ENCODE measurements around the gene CD24.
"Not testable (repeated sequence)": the region's sequence is repeated elsewhere in the genome, so short reads cannot be mapped to it uniquely, and the experiment has no call there.

Gene CD24

DNA sequence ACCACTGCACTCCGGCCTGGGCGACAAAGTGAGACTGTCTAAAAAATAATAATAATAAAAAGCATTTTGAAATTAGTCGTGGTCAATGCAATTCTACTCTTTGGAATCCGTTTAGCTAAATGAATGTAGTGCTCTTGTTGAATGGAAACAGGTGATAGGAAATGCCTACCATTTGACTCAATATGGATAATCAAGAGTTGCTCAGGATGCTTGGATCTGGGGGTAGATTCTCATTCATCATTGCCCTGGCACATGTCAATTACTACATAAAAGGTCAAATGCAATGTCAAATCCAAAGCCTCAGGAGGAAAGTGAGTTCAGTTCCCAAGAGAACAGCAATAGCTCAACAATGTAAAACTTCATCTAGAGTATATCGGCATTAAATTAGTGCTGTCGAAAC, 3.8 kb downstream of the CD24 start:
- in situ Hi-C loops (cut with HindIII; ENCODE audit: low sequenced_read_pairs), result not testable (repeated sequence)

DNA sequence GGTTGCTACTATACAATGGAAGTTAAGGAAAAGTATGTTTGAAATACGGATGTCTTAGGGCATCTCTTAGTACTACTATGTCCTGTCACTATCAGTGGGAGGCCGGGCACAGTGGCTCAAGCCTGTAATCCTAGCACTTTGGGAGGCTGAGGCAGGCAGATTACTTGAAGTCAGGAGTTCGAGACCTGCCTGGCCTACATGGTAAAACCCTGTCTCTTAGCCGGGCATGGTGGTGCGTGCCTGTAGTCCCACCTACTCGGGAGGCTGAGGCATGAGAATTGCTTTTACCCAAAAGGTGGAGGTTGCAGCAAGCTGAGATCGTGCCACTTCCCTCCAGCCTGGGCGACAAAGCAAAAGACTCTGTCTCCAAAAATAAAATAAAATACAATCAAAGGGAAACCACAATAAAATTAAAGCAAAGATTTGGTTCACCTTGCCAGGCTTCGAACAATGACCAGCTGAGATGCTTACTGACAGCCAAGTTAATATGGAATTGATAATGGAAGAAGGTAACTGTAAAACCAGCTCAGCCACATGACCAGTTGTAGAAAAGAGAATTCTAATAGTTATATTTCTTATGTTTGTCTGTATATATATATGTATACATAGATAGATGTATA, 6.5 kb downstream of the CD24 start:
- in situ Hi-C loops (cut with HindIII; ENCODE audit: low sequenced_read_pairs), result no loop called here

DNA sequence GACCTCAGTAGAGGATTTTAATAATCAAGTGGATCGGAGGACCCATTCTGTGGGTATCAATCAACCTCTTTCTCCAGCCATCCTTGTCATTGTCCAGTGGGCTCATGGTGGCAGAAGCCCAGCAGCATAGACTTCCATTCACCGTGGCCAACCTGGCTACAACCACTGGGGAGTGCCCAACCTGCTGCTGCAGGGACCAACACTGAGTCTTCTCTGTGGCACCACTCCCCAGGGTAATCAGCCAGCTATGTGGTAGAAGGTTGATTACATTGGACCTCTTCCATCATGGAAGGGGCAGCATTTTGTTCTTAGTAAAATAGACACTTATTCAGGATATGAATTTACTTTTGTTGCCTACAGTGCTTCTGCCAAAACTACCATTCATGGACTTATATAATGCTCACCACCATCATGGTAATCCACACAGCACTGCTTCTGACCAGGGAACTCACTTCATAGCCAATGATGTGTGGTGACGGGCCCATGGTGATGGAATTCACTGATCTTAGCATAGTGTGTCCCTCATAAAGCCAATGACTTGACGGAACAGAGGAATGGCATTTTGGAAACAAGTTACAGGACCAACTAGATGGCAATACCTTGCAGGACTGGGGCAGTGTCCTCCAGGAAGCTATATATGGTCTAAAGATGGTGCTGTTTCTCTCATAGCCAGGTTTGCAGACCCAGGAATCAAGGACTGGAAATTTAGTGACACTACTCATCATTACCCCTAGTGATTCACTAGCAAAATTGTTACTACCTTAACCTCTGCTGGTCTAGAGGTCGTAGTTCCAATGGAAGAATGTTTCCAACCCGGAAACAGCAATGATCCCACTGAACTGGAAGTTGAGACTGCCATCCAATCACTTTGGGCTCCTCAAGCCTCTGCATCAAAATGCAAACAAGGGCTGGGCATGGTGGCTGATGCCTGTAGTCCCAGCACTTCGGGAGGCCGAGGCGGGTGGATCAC, 7.6 kb downstream of the CD24 start:
- in situ Hi-C loops (cut with HindIII; ENCODE audit: low sequenced_read_pairs), result no loop called here

DNA sequence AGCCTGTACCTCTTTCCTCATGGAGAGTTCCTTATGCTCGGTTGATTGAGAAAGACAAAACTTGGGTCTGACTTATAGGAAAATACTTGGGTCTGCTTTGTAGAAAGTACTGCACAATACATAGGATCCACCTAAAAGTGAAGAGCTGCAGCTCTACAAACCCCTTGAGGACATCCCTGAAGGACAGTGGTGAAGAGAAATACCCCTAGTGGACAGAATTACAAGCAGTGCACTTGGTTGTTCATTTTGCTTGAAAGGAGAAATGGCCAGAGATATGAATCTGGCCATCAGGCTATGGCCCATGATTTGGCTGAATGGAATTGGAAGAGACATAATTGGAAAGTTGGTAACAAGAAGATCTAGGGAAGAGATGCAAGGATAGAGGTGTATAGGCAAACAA, 8.3 kb downstream of the CD24 start:
- in situ Hi-C loops (cut with HindIII; ENCODE audit: low sequenced_read_pairs), result no loop called here

DNA sequence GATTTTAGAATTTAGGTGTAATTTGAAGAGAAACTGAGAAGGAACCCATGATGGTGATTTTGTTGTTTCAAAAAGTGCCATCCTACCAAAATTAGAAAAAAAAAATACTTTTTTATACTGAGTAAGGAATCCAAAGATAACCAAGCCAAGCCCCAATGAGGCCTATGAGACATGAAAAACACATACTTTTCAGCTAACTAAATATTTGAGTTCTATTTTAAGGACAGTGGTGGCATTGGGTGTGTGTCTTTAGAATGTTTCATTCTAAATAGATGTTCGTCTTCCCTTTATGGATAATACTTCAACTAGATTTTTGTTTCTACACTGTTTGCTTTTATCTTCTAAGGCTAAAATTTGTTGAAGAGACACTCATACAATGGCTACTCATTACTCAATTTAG, 9.6 kb downstream of the CD24 start:
- in situ Hi-C loops (cut with HindIII; ENCODE audit: low sequenced_read_pairs), result no loop called here

DNA sequence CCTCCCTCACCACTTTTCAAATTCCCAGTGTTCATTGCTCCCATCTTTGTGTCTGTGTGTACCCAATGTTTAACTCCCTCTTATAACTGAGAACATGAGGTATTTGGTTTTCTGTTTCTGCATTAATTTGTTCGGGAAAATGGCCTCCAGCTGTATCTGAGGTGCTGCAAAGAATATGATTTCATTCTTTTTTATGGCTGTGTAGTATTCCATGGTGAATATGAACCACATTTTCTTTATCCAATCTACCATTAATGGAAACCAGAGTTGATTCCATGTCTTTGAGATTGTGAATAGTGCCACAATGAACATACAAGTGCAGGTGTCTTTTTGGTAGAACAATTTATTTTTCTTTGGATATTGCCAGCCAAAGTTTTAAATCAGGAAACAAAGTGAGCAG, 10.4 kb downstream of the CD24 start:
- in situ Hi-C loops (cut with HindIII; ENCODE audit: low sequenced_read_pairs), result no loop called here

DNA sequence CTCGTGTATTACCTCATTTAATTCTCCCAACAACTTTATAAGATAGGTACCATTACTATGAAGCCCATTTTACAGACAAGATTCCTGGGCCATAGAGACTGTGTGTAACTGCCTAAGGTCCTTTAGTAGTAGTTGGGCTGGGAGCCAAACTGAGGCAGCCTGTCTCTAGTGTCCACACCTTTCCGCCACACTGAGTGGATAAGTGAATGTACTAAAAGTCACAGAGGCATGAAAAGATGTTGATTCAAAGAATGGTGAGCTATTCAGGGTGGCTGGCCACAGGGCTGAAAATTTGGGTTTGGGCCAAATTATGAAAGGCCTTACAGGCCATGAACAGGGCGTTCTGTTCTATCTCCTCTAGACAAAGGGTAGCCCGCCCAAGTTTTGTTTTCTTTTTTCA, 11.0 kb downstream of the CD24 start:
- in situ Hi-C loops (cut with HindIII; ENCODE audit: low sequenced_read_pairs), result no loop called here

DNA sequence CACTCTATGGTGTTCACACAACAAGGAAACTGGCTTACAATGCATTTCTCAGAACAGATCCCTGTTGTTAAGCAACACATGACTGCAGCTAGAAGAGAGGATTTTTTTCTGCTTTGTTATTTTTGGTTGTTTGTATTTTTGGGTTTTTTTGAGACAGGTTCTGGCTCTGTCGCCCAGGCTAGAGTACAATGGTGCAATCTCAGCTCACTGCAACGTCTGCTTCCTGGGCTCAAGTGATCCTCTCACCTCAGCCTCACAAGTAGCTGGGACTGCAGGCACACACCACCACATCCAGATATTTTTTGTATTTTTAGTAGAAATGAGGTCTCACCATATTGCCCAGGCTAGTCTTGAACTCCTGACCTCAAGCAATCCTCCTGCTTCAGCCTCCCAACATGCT, 12.7 kb downstream of the CD24 start:
- in situ Hi-C loops (cut with HindIII; ENCODE audit: low sequenced_read_pairs), result no loop called here

DNA sequence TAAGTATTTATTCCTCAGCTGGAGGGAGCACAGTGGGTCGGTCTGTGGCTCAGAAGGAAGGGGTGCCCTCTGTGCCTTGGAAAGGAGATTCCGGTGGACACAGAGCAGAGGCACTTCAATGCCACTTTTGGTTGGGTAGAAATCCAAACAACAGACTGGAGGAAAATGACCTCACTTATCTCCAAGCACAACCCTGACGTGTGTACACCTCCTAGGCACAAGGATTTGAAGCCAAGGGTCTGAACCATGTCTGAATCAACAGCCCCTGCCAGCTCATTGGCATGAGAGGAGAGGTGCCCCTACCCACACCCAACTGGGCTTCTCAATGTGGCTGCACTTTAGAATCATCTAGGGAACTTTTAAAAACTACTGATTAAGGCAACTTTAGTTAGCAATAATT, 13.4 kb downstream of the CD24 start:
- in situ Hi-C loops (cut with HindIII; ENCODE audit: low sequenced_read_pairs), result no loop called here

DNA sequence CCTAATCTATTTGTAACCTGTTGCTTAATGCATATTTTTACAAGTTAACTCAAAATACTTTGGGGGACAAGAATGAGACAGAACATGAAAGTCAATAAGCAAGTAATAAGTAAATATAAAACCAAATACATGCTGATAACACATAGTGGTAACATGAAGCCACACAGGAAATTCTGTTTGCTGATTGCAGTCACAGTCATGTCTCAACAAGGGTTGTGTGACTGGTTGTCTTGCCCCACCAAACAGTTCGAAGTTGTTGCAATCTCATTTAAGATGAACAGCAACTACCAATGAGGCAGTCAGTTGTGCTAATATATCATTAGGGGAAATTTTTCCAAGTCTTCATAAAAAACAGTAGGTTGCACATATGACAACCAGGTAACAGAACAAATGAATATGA, 14.5 kb downstream of the CD24 start:
- in situ Hi-C loops (cut with HindIII; ENCODE audit: low sequenced_read_pairs), result no loop called here

DNA sequence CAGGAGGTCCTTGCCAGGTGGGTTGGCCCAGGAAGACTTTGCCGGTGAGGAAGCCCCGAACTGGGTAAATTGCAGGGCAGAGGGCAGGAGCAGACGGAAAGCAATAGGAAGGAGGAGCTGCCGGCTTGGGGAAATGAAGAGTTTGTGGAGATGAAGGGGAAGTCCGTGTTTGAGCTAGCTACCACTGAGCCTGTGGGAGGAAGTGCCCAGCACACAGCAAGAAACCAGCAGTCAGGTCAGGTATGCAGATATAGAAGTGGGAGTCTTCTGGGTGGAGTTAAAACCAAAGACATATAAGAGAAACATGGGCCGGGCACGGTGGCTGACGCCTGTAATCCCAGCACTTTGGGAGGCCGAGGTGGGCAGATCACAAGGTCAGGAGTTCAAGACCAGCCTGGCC, 34.7 kb downstream of the CD24 start:
- in situ Hi-C loops (cut with HindIII; ENCODE audit: low sequenced_read_pairs), result loop anchor here (10.0 kb wide), 1 partner anchor 135 kb away; no protein-coding TSS in a partner anchor

DNA sequence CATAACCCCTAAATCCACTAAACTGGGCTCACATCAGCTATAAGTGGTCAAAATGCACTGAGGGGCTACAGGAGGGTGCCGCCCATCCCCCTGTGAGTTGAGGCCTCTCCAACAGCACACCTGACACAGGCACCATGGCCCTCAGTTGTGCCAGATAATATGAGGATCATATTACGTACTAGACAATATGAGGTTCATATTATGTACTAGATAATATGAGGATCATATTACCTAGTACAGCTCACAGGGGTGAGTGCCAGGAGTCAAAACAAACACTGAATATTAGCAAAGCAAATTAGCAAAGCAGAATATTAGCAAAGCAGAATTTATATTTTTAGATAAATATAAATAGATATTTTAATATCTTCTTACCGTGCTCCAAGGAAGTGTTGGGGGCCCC, 35.3 kb downstream of the CD24 start:
- in situ Hi-C loops (cut with HindIII; ENCODE audit: low sequenced_read_pairs), result loop anchor here (10.0 kb wide), 1 partner anchor 134 kb away; no protein-coding TSS in a partner anchor

DNA sequence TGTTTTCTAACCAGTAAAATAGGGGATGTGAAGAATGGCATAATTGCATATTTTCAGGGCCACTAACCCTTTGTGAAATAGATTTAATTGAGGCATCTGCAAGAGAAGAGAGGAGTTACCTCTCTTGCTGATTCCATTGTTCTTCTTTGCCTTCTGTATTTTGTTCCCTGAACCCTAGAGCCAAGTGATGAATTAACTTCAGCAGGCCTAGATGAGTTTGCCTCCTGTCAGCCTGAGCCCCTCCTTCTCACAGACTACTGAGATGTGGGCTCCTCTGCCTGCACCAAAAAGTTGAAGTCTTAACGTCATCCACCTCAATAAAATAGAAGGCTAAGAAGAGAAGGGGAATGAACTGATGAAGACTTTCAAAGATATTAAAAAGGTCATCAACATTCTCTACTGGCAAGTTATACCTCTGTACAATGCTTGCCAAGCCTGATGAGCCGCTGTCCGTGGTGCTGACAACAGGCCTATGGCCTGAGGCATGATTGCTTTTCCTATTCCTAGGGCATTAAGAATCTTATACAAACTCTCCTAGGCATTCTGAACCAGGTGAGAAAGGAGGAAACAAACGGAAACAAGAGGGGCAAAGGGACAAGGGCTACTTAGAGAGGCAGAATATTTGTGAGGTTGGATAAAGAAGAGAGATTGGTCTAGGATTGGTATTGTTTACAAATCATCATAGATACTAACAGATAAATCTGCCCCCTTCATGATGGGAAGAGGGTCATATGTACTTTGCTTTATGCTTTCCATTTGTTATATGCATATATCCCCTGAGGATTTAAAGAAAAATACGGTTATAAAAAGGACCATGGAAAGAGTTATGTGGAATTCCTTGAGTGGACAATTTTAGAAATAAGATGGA, 46.8 kb downstream of the CD24 start:
- in situ Hi-C loops (cut with HindIII; ENCODE audit: low sequenced_read_pairs), result no loop called here

DNA sequence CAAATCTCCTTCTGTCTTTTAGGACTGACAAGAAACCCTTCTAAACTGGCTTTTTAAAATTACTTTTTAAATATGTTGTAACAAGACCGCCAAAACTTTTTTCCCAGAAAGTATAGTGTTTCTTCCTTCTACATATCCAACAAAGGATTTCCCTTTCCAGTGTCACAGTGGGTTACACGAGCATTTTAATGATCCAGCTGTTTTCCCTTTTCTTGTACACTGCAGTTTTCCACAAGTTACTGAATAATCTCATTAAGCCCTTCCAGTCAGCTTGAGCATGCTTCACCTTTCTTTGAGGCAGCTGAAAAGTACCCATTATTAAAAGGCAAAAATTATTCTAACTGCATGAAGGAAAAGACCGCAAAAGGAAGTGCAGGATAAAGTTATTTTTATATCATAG, 48.6 kb downstream of the CD24 start:
- in situ Hi-C loops (cut with HindIII; ENCODE audit: low sequenced_read_pairs), result no loop called here

DNA sequence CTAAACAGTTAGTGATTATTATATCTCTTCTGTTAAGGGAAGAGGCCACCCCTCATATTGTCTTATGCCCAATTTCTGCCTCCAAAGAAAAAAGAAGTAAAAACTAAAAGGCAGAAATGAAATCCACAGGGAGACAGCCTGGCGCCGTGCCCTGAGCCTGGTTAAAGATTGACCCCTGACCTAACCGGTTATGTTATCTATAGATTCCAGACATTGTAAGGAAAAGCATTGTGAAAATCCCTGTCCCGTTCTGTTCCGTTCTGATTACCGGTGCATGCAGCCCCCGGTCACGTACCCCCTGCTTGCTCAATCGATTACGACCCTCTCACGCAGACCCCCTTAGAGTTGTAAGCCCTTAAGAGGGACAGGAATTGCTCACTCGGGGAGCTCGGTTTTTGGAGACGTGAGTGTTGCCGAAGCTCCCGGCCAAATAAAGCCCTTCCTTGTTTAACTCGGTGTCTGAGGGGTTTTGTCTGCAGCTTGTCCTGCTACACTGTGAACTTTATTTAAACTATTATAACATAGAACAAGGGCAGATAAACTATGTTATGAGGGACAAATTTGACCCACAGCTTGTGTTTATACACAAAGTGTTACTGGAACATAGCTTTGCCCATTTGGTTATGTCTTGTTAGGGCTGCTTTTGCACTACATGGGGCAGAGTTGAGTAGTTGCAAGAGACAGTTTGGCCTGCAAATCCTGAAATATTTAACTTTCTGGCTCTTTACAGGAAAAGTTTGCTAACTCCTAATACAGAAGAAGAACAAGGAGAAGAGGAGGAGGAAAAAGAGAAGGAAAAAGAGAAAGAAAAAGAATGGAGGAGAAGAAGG, 49.6 kb downstream of the CD24 start:
- in situ Hi-C loops (cut with HindIII; ENCODE audit: low sequenced_read_pairs), result no loop called here

DNA sequence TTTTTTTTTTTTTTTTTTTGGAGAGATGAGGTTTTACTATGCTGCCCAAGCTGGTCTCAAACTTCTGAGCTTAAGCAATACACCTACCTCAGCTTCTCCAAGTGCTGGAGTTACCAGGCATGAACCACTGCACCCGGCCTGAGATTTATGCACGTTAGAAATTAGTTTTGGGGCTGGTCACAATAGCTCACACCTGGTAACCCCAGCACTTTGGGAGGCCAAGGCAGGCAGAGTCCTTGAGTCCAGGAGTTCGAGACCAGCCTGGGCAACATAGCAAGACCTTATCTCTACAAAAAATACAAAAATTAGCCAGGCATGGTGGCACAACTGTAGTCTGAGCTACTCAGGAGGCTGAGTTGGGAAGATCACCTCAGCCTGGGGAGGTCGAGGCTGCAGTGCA, 51.9 kb downstream of the CD24 start:
- in situ Hi-C loops (cut with HindIII; ENCODE audit: low sequenced_read_pairs), result no loop called here

Measured in DLD1 (cell line).